ENCODE results near the gene COMMD6. TPM values are rescaled to one million over a fixed set of nuclear protein-coding genes. Genes with fewer than 3 reads are reported as not detected.

The COMMD6 gene
- total and polyA plus RNA-seq, 3 donors from 2014 or later, result 51.3 to 166 (median 60.4) TPM

DNA sequence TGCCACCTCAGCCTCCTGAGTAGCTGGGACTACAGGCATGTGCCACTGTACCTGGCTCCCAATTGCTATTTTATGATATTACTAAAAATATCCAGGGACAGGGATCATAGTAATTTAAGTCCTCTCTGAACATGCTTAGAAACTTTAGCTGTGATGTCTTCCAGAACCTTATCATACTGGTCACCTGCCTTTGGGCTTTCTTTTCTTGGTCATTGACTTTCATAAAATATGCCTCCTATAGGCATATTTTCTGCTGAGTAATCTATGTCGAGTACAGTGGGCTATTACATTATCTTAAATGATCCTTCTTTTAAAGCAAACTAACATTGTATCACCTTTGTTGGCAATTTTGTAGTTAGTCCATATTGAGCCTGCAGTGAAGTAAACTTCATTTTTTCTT lies 18.2 kb upstream of the COMMD6 start:
- Histone ChIP-seq H3K27me3 (no peaks in the 10 kb centered on the region), H3K9me3 (no peaks in the 10 kb centered on the region), H3K4me1 (no peaks in the 10 kb centered on the region), H3K27ac (no peak overlapping the region), H3K36me3 (ENCODE audit: low read depth, missing control alignments) (no peaks in the 10 kb centered on the region), H3K4me3 (no peak overlapping the region)
- intact Hi-C loops (cut with DNase I; ENCODE audit: low total_unique reads), result no loop called here
- no peak for DNase-seq
- WGBS, 2 donors, result 56 to 59% methylated on average over 1 of the region's 1 CpG
- TF ChIP-seq CTCF (IDR thresholded peaks at IDR 0.05) (no peak), POLR2A (IDR thresholded peaks at IDR 0.05) (no peak)

- no peak for TF ChIP-seq POLR2A (IDR thresholded peaks at IDR 0.05)
- no peak for TF ChIP-seq CTCF (IDR thresholded peaks at IDR 0.05)
- WGBS, 2 donors, result 98 to 100% methylated on average over 3 of the region's 3 CpGs
- no peaks in the 10 kb centered on the region for H3K9me3 ChIP-seq
- H3K27ac ChIP-seq, result no peak overlapping the region
- no peak for DNase-seq
- H3K27me3 ChIP-seq, result no peaks in the 10 kb centered on the region
- H3K36me3 ChIP-seq (ENCODE audit: low read depth, missing control alignments), result no peaks in the 10 kb centered on the region
- intact Hi-C loops (cut with DNase I; ENCODE audit: low total_unique reads), result no loop called here
- H3K4me1 ChIP-seq, result no peaks in the 10 kb centered on the region
- H3K4me3 ChIP-seq, result no peak overlapping the region
These were observed 17.3 kb upstream of the COMMD6 start for GRCh38 chr13:75554981-75555380.

- TF ChIP-seq POLR2A (IDR thresholded peaks at IDR 0.05) (no peak), CTCF (IDR thresholded peaks at IDR 0.05) (no peak)
- no peak overlapping the region for H3K4me3 ChIP-seq
- no peaks in the 10 kb centered on the region for H3K4me1 ChIP-seq
- H3K27me3 ChIP-seq, result no peaks in the 10 kb centered on the region
- H3K27ac ChIP-seq, result no peak overlapping the region
- intact Hi-C loops (cut with DNase I; ENCODE audit: low total_unique reads), result no loop called here
- no peak for DNase-seq
- WGBS, 2 donors, result 86 to 94% methylated on average over 1 of the region's 1 CpG
- H3K9me3 ChIP-seq, result no peaks in the 10 kb centered on the region
- H3K36me3 ChIP-seq (ENCODE audit: low read depth, missing control alignments), result no peaks in the 10 kb centered on the region
These were observed 16.8 kb upstream of the COMMD6 start for GRCh38 chr13:75554464-75554863.

GRCh38 chr13:75550159-75550567 lies 12.5 kb upstream of the COMMD6 start:
- Histone ChIP-seq H3K9me3 (no peaks in the 10 kb centered on the region), H3K27ac (peak overlapping the region; percentile 78 to 84), H3K27me3 (no peaks in the 10 kb centered on the region), H3K4me1 (peaks cover 10% of the 10 kb centered on the region), H3K36me3 (ENCODE audit: low read depth, missing control alignments) (no peaks in the 10 kb centered on the region), H3K4me3 (peak overlapping the region; percentile 77 to 93)
- TF ChIP-seq POLR2A (IDR thresholded peaks at IDR 0.05), result no peak
- no peak for TF ChIP-seq CTCF (IDR thresholded peaks at IDR 0.05)
- intact Hi-C loops (cut with DNase I; ENCODE audit: low total_unique reads), result no loop called here
- peak; percentile 74 for DNase-seq
- WGBS, 2 donors, result 1 to 2% methylated on average over 10 of the region's 10 CpGs

Measured in testis (tissue), 3 donors.